ENCODE results near the gene INPP5A. TPM values are rescaled to one million over a fixed set of nuclear protein-coding genes. Genes with fewer than 3 reads are reported as not detected.

Gene INPP5A
- total and polyA plus RNA-seq, 9 of the 15 experiments (the other 6 are each of a cell fraction or from before 2014, with no cell fraction given): 0.66 to 11.6 (median 7.7) TPM

- in situ Hi-C loops (cut with MboI): no loop called here
- Histone ChIP-seq H2AFZ (ENCODE audit: low read depth, low read length) (no peak overlapping the region), H3K4me1 (replicated peaks in 1 of 2; ENCODE audit: control insufficient read depth in 2 of 2, insufficient read depth in 2 of 2, low read length in 2 of 2) (peaks cover 13 to 19% of the 10 kb centered on the region in 2 experiments; a peak in 4 of 5 replicates), H3K4me3 (no peak overlapping the region), H3K9me3 (replicated peaks; ENCODE audit: control insufficient read depth, insufficient read depth, low read depth, low read length) (no peaks in the 10 kb centered on the region), H3K9me1 (ENCODE audit: control insufficient read depth, insufficient read depth, low read length) (no peaks in the 10 kb centered on the region), H3K9ac (ENCODE audit: insufficient read depth in 1 of 2, low read depth in 2 of 2, low read length in 2 of 2) (no peak overlapping the region; a peak in 1 of 4 replicates), H3K79me2 (ENCODE audit: control insufficient read depth, insufficient read depth, low read length) (peaks cover 24% of the 10 kb centered on the region), H3K27ac (ENCODE audit: extremely low read depth, low read depth, low read length) (no peak overlapping the region), H3K36me3 (ENCODE audit: control insufficient read depth, insufficient read depth, low read length) (no peaks in the 10 kb centered on the region), H3K27me3 (ENCODE audit: control insufficient read depth in 2 of 2, insufficient read depth in 2 of 2, low read length in 2 of 2) (no peaks in the 10 kb centered on the region), H4K20me1 (replicated peaks; ENCODE audit: control insufficient read depth, insufficient read depth, low read length) (no peaks in the 10 kb centered on the region), H3K4me2 (ENCODE audit: insufficient read depth, low read length) (no peak overlapping the region)
- ATAC-seq (no peak), DNase-seq (ENCODE audit: extremely low read depth in 1 of 4, low spot score in 3 of 4) (no peak), FAIRE-seq (no peak)
- ChIA-PET CTCF (ENCODE audit: low intra/inter-chr PET ratio) (no interaction called here), POLR2A (no interaction called here)
- TF ChIP-seq SPI1 (IDR thresholded peaks at IDR 0.05; ENCODE audit: borderline replicate concordance, low read depth, low read length) (no peak), POLR2AphosphoS5 (IDR thresholded peaks at IDR 0.05; ENCODE audit: control insufficient read depth, insufficient read depth, low read depth, low read length) (no peak), HSF4 (CRISPR knock-in tag; IDR thresholded peaks at IDR 0.05; ENCODE audit: borderline replicate concordance) (no peak), ATF6 (CRISPR knock-in tag; IDR thresholded peaks at IDR 0.05) (no peak), IRF9 (tag; IDR thresholded peaks at IDR 0.05) (no peak)
- WGBS (ENCODE audit: insufficient coverage, low coverage, missing lambda C conversion rate): 61% methylated on average over 13 of the region's 24 CpGs
- BruUV-seq (replicated peaks): no TSS peak
- intact Hi-C loops (cut with micrococcal nuclease): no loop called here
These were observed 26.1 kb downstream of the INPP5A start for GRCh38 chr10:132563485-132564248.

Measured in K562 (cell line).